IPS DF 6.9 (cell line): ENCODE measurements around the gene TBX15.

Source experiments
- DNase-seq: peaks from one replicate; pipeline ENCODE4 v3.0.0-alpha.2; 2013; ENCODE audit warnings: low read depth, low spot score
- H3K27ac ChIP-seq: one replicate; pipeline ENCODE4 v1.5.1; 2013; ENCODE audit warnings: low read length, control low read depth
- H3K27me3 ChIP-seq: 2 replicates; pipeline ENCODE4 v1.6.1; 2013; ENCODE audit warnings: mild to moderate bottlenecking, low read length; ENCODE audit not compliant: control insufficient read depth, insufficient read depth
- H3K36me3 ChIP-seq: 2 replicates; pipeline ENCODE4 v1.6.1; 2013; ENCODE audit warnings: low read length; ENCODE audit not compliant: control insufficient read depth, insufficient read depth
- H3K4me1 ChIP-seq: 2 replicates; pipeline ENCODE4 v1.6.1; 2013; ENCODE audit warnings: low read length; ENCODE audit not compliant: control insufficient read depth, insufficient read depth
- H3K4me3 ChIP-seq: 2 replicates; pipeline ENCODE4 v1.5.1; 2013; ENCODE audit warnings: mild to moderate bottlenecking, low read length
- H3K9me3 ChIP-seq: 2 replicates; pipeline ENCODE4 v1.6.1; 2013; ENCODE audit warnings: low read length, inconsistent platforms; ENCODE audit not compliant: control insufficient read depth, insufficient read depth
- WGBS: extraction: QIAGEN DNeasy Blood & Tissue Kit; methylation state at CpG from one replicate; pipeline ENCODE4 v1.1.7; 2013; ENCODE audit warnings: mixed read lengths, missing lambda C conversion rate; ENCODE audit not compliant: insufficient read length, insufficient coverage; 5-methylcytosine and 5-hydroxymethylcytosine counted together

The TBX15 gene

DNA sequence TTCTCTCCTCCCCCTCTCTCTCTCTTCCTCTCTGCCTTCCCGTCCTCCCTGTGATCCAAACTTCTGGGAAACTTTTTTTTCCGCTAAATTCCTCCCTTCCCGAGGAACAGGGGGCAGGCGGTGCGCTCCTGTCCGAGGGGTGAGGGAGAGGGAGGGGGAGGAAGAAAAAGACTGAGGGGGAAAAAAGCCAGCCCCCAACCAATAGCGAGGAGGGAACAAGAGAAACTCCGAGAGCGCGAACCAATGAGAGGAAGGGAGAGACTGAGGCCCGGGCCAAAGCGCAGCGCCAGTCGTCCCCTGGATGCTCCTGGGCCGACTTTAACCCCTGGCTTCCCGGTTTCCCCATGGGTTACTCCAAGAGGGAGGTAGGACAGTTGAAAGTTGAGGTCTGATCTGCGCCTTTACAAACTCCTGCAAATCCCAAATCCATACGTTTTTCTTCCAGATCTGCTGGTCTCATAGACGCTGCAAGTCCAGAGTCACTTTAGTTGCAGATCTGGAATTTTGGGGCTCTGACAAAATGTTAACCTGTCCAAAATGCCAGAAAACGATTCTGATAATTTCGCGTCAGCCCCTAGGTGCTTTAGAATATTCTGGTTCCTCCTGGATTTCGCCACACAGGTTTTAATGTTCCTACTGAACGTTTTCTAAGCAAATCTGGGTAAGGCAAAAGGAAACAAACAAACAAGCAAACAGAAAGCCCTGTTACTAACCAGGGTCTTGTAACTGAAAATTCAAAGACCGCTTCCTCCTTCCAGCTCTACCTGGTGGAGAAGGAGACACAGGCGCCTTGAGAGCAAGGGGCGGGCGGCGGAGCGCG, at the start of gene TBX15:
TBX15 (minus strand) TSS at position 158 of the 820 bp plus-strand sequence. CDS start 548 bp downstream, outside the sequence.
- Histone ChIP-seq H3K27me3 (peaks cover 92% of the 10 kb centered on the region), H3K27ac (no peak within 1 kb of the TSS), H3K4me1 (peaks cover 14% of the 10 kb centered on the region), H3K4me3 (peak within 1 kb of the TSS; percentile 19; the same call in 1 of the 2 replicates), H3K9me3 (no peaks in the 10 kb centered on the region), H3K36me3 (no peaks in the 10 kb centered on the region)
- WGBS = no CpG with 5 or more reads among the region's 31 CpGs
- no peak for DNase-seq

- no peaks in the 10 kb centered on the region; the same call in 1 of the 2 replicates for H3K4me1 ChIP-seq
- H3K27me3 ChIP-seq = no peaks in the 10 kb centered on the region
- H3K4me3 ChIP-seq = no peak overlapping the region
- no peak for DNase-seq
- no peak overlapping the region for H3K27ac ChIP-seq
- no peaks in the 10 kb centered on the region for H3K9me3 ChIP-seq
- H3K36me3 ChIP-seq = peaks cover 2% of the 10 kb centered on the region; the same call in 1 of the 2 replicates
Observed at GRCh38 chr1:119034359-119034758, 46.2 kb upstream of the TBX15 start.

DNA sequence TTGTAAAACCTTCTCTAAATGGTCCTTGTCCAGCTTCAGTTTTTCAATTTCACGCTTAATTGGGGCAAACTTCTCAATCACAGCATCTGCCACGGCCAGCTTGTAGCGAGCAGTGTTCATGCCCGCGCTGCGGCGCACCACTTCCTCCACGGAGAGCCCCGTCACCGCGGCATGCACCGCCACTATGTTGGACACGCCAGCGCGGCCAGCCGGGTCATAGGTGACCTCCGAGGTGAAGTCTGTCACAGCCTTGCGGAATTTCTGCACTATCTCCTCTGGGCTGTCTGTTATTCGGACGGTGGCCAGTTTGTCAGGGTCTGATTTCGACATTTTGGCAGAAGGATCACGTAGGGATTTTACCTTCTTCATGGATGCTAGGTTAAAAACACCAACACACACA, 44.8 kb upstream of the TBX15 start:
- no peaks in the 10 kb centered on the region for H3K9me3 ChIP-seq
- no peak for DNase-seq
- H3K27me3 ChIP-seq = no peaks in the 10 kb centered on the region
- no peaks in the 10 kb centered on the region; the same call in 1 of the 2 replicates for H3K4me1 ChIP-seq
- H3K27ac ChIP-seq = no peak overlapping the region
- peaks cover 2% of the 10 kb centered on the region; the same call in 1 of the 2 replicates for H3K36me3 ChIP-seq
- no peak overlapping the region for H3K4me3 ChIP-seq
- no CpG with 5 or more reads among the region's 22 CpGs for WGBS

- DNase-seq = no peak
- Histone ChIP-seq H3K4me3 (no peak overlapping the region), H3K9me3 (no peaks in the 10 kb centered on the region), H3K27ac (no peak overlapping the region), H3K36me3 (no peaks in the 10 kb centered on the region; the same call in 1 of the 2 replicates), H3K4me1 (no peaks in the 10 kb centered on the region), H3K27me3 (no peaks in the 10 kb centered on the region)
- no CpG with 5 or more reads among the region's 1 CpG for WGBS
Observed at GRCh38 chr1:119027759-119028158, 39.6 kb upstream of the TBX15 start.

GRCh38 chr1:119026956-119027355, 38.8 kb upstream of the TBX15 start:
- Histone ChIP-seq H3K27me3 (no peaks in the 10 kb centered on the region), H3K27ac (no peak overlapping the region), H3K4me3 (no peak overlapping the region), H3K36me3 (no peaks in the 10 kb centered on the region), H3K9me3 (no peaks in the 10 kb centered on the region), H3K4me1 (no peaks in the 10 kb centered on the region)
- WGBS = no CpG with 5 or more reads among the region's 5 CpGs
- no peak for DNase-seq

DNA sequence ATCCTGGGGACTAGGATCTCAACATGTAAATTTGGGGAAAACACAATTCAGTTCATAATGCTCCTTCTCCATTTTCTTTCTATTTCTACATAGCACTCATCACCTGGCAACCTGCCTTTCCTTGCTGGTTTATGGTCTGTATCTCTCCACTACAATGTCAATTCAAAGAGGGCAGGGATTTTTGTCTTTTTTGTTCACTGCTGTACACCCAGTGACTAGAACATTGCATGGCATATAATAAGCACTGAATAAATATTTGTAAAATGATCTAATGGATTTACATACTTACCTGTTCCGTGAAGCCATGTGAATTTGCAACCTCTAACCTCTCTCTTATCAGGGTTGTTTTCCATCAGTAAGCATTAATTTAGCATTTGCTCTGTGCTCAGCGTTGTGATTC, 27.4 kb upstream of the TBX15 start:
- WGBS = no CpG with 5 or more reads among the region's 2 CpGs
- H3K36me3 ChIP-seq = no peaks in the 10 kb centered on the region; the same call in 1 of the 2 replicates
- H3K27ac ChIP-seq = no peak overlapping the region
- H3K27me3 ChIP-seq = no peaks in the 10 kb centered on the region
- H3K4me1 ChIP-seq = no peaks in the 10 kb centered on the region
- no peaks in the 10 kb centered on the region for H3K9me3 ChIP-seq
- no peak for DNase-seq
- no peak overlapping the region for H3K4me3 ChIP-seq

GRCh38 chr1:119012383-119012782, 24.2 kb upstream of the TBX15 start:
- Histone ChIP-seq H3K36me3 (no peaks in the 10 kb centered on the region; the same call in 1 of the 2 replicates), H3K4me1 (peaks cover 4% of the 10 kb centered on the region; the same call in 1 of the 2 replicates), H3K9me3 (no peaks in the 10 kb centered on the region), H3K4me3 (no peak overlapping the region), H3K27ac (no peak overlapping the region), H3K27me3 (peaks cover 13% of the 10 kb centered on the region)
- DNase-seq = no peak
- 100% methylated on average over 2 of the region's 5 CpGs for WGBS

DNA sequence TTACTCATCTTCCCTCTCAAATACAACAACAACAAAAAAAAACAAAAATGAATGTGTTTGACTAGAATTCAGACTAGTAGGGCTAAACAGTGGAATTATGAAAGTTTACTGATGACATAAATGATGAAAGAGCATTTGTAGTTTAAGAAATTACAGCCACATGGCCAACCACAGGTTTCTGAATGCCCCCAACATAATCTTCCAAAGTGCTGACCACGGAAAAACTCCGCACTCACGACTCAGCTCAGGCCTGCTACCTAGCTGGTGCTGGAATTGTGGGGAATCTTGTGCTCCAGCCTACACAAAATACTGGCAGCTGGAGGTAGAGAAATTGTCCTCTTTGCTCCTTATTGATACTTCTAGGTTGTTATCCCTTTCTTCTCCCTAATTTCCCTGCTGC, 23.6 kb upstream of the TBX15 start:
- Histone ChIP-seq H3K27ac (no peak overlapping the region), H3K27me3 (peaks cover 20% of the 10 kb centered on the region), H3K9me3 (no peaks in the 10 kb centered on the region), H3K4me3 (no peak overlapping the region), H3K36me3 (no peaks in the 10 kb centered on the region; the same call in 1 of the 2 replicates), H3K4me1 (peaks cover 4% of the 10 kb centered on the region; the same call in 1 of the 2 replicates)
- WGBS = no CpG with 5 or more reads among the region's 3 CpGs
- no peak for DNase-seq

DNA sequence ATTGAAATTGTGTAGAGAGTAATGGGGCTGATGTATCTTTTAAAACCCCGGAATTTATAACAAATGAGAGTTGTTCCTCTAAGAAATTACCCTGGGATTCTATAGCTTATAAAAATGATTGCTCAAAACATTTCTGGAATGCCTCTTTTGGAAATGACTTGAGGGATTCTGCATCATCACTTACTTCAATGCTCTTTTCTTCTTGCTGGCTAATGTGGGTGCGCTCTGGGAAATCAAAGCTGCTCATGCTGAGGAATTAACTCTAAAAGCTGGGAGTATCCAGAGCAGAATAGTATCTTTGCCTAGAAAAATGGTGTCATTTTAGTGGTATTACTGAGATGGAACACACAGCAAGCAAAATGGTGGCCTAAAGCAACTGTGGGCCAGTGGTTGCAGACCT, 23.0 kb upstream of the TBX15 start:
- Histone ChIP-seq H3K9me3 (no peaks in the 10 kb centered on the region), H3K4me3 (no peak overlapping the region), H3K27me3 (peaks cover 26% of the 10 kb centered on the region), H3K27ac (no peak overlapping the region), H3K36me3 (no peaks in the 10 kb centered on the region; the same call in 1 of the 2 replicates), H3K4me1 (peaks cover 4% of the 10 kb centered on the region; the same call in 1 of the 2 replicates)
- DNase-seq = no peak
- no CpG with 5 or more reads among the region's 2 CpGs for WGBS

DNA sequence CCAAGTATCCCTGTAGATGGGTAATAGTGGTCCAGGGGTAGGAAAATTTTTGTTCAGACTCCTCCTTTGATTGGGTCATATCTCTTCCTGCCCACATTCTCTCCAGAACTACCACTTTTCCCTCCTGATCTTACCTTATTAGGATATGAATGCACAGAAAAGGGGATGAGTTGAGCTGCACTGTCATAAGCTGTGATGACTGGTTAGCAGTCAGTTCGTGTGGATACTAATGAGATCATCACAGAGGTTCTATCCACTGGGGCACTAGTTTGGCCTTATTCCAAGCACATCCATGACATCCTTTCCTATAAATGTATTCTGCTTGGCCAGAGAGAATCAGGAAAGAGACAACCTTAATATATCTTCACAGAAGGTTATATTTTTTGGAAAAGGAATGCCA, 22.1 kb upstream of the TBX15 start:
- no peak for DNase-seq
- no peak overlapping the region for H3K4me3 ChIP-seq
- no peak overlapping the region for H3K27ac ChIP-seq
- no peaks in the 10 kb centered on the region; the same call in 1 of the 2 replicates for H3K36me3 ChIP-seq
- no peaks in the 10 kb centered on the region for H3K9me3 ChIP-seq
- no CpG with 5 or more reads among the region's 1 CpG for WGBS
- H3K4me1 ChIP-seq = peaks cover 4% of the 10 kb centered on the region; the same call in 1 of the 2 replicates
- H3K27me3 ChIP-seq = peaks cover 33% of the 10 kb centered on the region
